GM19035 (cell line): ENCODE measurements around the gene COL6A3.

ENCODE experiments used
- ATAC-seq: cut with Tn5 transposase; IDR thresholded peaks from one replicate; pipeline ENCODE4 v1.9.1; 2021; ENCODE audit not compliant: unreplicated experiment

COL6A3 gene

DNA sequence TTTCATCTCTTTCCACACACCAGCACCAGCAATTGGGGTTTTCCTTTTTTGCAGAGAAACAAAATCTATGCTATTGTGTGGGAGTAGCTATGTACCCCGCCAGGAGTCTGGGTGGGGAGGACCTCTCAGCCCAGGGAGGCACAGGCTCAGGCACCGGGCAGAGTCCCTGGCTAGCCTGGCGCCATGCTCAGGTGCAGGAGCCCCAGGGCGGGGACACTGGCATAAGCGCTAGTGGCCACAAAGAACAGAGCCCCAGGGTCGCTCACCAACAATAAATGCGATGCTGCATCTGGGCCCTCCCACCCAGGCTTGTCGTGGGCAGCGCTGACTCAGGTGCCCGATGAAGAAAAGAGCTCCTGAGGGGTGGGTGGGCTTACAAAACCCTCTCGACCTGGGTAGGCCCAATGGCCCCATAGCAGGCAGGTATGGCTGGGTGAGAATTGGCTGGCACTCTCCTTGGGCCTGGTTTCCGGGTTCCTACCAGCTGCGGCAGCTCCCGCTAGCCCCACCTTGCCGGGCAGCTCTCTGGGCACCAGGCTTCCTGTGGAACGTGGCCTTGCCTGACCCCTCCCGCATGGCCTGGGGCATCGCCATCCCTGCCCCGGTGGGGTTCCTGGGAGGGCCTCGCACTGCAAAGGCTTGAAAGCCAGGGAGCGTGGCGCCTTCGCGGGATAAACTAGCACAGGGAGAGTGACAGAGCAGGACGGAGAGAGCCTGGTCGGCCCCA, 31.8 kb upstream of the COL6A3 start:
- no peak for ATAC-seq

GRCh38 chr2:237444071-237444470, 30.1 kb upstream of the COL6A3 start:
- ATAC-seq, result no peak

DNA sequence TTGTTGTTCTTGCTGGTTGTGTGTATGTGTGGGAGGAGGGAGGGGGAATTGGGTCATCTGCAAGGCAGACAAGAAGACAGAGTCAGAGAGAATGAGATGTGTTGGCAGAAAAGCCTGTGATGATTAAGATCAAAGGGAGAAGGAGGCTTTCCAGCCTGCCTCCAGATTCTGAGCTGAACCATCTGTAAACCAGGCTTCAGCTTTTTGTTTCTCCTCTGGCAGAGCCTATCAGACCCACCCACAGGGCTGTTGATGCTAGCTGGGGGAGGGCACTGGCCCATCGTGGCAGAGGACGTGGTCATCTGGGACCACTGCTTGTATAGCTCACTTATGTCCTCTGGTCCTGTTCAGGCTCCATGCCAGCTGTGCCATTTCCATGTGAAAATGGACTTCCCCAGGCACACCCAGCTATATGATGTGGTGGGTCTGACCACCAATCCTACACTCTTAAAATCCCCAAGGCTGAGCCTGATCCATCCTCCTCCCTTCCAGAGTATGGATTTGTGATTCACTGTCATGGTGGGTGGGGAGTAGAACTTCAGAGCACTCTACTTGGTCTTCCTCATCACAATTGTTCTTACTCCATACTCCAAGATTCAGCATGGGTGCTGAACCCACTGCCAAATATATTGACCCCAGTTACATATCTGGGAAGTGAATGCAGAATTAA, 27.8 kb upstream of the COL6A3 start:
- no peak for ATAC-seq

GRCh38 chr2:237440819-237441281, 26.9 kb upstream of the COL6A3 start:
- no peak for ATAC-seq

- ATAC-seq, result no peak
These were observed 24.3 kb upstream of the COL6A3 start for GRCh38 chr2:237438080-237438940.

DNA sequence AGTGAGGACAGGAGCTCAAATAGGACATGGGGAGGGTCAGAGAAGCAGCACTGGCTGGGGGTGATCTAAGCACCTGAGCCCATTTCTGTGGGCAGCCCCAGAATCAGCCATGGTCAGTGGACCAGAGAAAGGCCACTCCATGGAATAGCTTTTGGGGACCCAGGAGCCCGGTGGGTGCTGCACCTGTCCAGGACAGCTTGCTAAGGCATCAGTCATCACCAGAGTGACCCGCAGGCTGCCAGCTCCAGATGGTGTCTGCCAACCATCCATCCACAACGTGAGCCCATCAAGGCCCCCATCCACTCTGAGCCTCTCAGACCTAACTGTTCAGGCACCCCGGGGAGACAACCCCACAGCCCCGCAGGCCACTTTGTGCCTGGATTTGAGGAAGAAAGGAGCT, 23.6 kb upstream of the COL6A3 start:
- ATAC-seq, result no peak

DNA sequence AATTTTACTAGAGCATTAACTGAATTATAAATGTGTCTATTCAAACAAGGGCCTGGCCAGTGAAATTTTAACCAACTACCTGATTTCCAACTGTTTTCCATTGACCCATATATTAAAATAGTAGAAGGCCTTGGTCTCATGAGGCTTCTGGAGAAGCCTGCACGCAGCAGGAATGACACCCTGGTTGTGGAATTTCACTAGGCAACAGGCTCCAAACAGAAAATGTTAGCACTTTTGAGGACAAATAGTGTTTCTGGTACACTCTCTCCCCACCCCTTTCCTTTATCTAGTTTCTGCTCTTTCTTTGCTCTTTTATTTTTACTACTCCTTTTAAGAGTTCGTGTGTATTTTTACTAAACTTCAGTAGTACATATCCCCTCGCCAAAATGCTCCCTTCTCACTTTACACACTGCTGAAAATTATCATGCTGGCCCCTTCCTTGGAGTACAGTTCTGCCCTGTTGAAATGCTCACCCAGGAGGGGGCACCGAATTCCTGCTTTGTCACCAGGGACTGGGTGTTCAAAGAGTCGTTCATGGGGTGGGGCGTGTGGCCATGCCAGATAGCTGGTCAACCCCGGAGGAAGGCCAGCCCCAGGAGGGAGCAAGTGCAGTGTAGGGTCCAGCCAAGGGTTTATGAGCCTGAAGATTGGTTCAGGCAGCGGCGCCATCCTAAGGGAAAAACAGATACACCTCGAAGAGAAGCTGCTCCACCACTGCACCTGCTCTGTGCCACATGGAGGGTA, 22.1 kb upstream of the COL6A3 start:
- no peak for ATAC-seq

- no peak for ATAC-seq
These were observed 20.9 kb upstream of the COL6A3 start for GRCh38 chr2:237434866-237435311.

GRCh38 chr2:237433920-237434676, 20.1 kb upstream of the COL6A3 start:
- no peak for ATAC-seq

DNA sequence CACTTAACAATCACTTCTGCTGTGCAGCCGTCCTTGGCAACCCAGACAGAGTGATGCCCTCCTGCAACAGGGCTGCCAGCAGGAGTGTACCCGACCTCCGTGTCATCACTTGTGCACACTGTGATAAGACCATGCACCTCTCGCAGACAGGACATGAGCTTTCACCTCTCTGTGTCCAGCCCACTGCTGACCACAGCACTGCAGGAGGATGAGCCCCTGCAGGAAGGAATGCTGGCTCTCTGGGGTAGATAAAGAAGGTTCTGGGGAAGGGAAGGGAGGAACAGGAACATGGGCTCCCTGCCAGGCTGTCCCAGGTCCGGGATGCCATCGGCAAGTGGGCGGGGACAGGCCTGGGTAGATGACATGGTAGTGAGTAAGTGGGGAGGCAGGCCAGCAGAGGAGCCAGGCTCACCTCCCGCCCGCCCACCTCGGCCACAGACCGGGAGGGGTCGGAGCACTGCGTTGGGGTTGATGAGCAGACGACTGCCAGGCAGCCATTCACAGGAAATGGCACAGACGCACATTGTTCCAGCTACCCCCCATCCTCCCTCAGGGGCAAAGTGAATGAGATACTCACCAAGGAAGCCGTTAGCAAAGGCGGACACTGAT, 18.6 kb upstream of the COL6A3 start:
- ATAC-seq, result no peak

DNA sequence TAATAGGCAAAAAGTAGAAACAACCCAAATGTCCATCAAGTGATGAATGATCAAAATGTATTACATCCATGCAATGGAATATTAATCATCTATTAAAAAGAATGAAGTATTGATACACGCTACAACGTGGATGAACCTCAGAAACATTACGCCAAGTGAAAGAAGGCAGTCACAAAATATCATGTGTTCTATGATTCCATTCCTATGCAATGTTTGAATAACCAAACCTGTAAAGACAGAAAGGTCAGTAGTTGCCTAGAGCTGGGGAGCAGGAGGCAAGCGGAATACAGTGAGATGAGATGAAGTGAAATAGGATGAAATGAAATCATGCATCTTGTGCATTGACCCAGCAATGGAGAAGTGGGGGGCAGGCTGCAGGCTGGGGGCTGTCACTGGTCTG, 17.9 kb upstream of the COL6A3 start:
- no peak for ATAC-seq

GRCh38 chr2:237431372-237431771, 17.4 kb upstream of the COL6A3 start:
- no peak for ATAC-seq

DNA sequence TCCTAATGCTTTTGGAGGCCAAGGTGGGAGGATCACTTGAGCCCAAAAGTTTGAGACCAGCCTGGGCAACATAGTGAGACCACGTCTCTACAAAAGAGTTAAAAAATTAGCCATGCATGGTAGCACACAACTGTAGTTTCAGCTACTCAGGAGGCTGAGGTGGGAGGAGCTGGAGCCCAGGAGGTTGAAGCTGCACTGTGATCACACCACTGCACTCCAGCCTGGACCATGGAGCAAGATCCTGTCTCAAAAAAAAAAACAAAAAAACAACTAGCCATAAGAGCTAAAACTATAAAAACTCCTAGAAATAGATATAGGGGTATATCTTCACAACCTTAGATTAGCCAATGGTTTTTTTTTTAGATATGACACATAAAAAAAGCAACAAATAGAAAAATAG, 16.9 kb upstream of the COL6A3 start:
- no peak for ATAC-seq

GRCh38 chr2:237429753-237430152, 15.8 kb upstream of the COL6A3 start:
- ATAC-seq, result no peak

GRCh38 chr2:237427769-237428506, 14.0 kb upstream of the COL6A3 start:
- no peak for ATAC-seq

- no peak for ATAC-seq
These were observed 12.6 kb upstream of the COL6A3 start for GRCh38 chr2:237426517-237426916.

DNA sequence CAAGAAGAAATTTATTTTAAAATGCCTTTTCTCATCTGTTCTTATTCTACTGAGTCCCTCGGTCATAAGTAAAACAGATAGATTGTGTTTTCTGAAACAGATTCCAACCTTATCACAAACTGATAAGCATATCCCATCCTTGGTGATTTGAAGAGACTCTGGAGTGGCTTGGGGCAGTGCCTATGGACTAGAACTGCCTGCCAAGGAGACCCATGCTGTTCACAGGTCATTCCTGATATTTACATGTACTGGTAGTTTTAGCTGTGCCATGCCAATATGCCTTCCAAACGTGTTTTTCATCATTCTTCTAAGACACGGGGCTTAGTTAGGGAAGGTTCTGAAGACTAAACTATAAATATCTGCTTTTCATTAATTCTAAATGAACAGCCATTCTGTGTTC, 11.4 kb upstream of the COL6A3 start:
- ATAC-seq, result no peak

DNA sequence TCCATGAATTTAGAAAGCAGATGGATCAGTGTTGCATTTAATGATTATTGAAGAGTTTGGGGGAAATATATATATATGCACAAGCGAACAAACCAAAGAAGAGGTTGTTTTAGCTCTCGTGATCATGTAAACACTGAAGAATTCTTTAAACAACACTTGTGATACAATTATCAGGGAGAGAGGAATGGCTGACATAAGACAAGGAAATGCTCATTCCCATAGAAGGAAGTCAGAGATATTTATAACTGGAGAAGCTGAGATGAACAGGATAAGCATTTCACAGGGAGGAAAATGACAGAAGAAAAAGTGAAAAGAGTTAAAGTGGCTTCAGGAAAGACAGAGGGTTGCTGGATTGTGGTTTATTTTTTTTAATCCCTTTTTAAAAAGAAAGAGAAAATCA, 10.6 kb upstream of the COL6A3 start:
- no peak for ATAC-seq

DNA sequence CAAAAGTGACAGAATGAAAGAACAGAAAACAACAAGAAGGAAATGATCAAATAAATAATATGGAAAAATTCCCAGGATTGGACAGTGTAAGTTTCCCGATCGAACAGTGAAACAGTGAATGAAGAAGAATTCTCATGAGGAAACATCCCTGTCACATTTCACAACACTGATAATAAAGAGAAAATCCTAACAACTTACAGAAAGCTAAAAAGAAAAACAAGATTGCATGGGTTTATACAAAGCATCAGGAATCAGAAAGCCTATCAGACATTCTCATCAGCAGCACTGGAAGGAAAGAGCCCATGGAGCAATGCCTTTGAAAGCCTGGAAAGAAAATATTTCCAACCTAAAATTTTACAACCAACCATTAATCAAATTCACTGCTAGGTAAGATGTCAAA, 9.9 kb upstream of the COL6A3 start:
- no peak for ATAC-seq
